ENCODE results near the gene ALLC.

ALLC gene

GRCh38 chr2:3680548-3681345, 22.7 kb downstream of the ALLC start:
- no peak overlapping the region for H3K27ac Mint-ChIP-seq

GRCh38 chr2:3681625-3682024, 23.6 kb downstream of the ALLC start:
- Mint-ChIP-seq H3K9me3 (no peaks in the 10 kb centered on the region), H3K36me3 (no peaks in the 10 kb centered on the region), H3K4me3 (no peak overlapping the region), H3K27ac (no peak overlapping the region), H3K27me3 (peaks cover 4% of the 10 kb centered on the region), H3K4me1 (no peaks in the 10 kb centered on the region)
- CTCF ChIA-PET: no interaction called here
- no peak for DNase-seq

More at GRCh38 chr2:3680548-3681345, 22.7 kb downstream of the ALLC start:
- Mint-ChIP-seq H3K36me3 (no peaks in the 10 kb centered on the region), H3K27me3 (peaks cover 4% of the 10 kb centered on the region), H3K4me1 (no peaks in the 10 kb centered on the region), H3K9me3 (no peaks in the 10 kb centered on the region), H3K4me3 (no peak overlapping the region)
- CTCF ChIA-PET: no interaction called here
- DNase-seq: no peak

- CTCF ChIA-PET: no interaction called here
- Mint-ChIP-seq H3K4me1 (no peaks in the 10 kb centered on the region), H3K27ac (no peak overlapping the region), H3K9me3 (no peaks in the 10 kb centered on the region), H3K27me3 (peaks cover 4% of the 10 kb centered on the region), H3K36me3 (no peaks in the 10 kb centered on the region), H3K4me3 (no peak overlapping the region)
- no peak for DNase-seq
These were observed 24.8 kb downstream of the ALLC start for GRCh38 chr2:3682811-3683210.

GRCh38 chr2:3683748-3684454, 25.9 kb downstream of the ALLC start:
- Mint-ChIP-seq H3K27ac (no peak overlapping the region), H3K4me1 (no peaks in the 10 kb centered on the region), H3K4me3 (no peak overlapping the region), H3K9me3 (no peaks in the 10 kb centered on the region), H3K36me3 (no peaks in the 10 kb centered on the region), H3K27me3 (peaks cover 4% of the 10 kb centered on the region)
- no peak for DNase-seq
- CTCF ChIA-PET: no interaction called here

GRCh38 chr2:3689998-3690748, 32.2 kb downstream of the ALLC start:
- no peaks in the 10 kb centered on the region for H3K36me3 Mint-ChIP-seq
- CTCF ChIA-PET: no interaction called here
- no peak for DNase-seq

GRCh38 chr2:3692375-3692774, 34.4 kb downstream of the ALLC start:
- Mint-ChIP-seq H3K36me3 (no peaks in the 10 kb centered on the region), H3K27me3 (peaks cover 10% of the 10 kb centered on the region), H3K4me3 (no peak overlapping the region), H3K27ac (no peak overlapping the region), H3K9me3 (no peaks in the 10 kb centered on the region), H3K4me1 (no peaks in the 10 kb centered on the region)
- CTCF ChIA-PET: interaction anchor here (1.2 to 2.9 kb wide), 2 partner anchors 35 to 88 kb away, joined by 4 to 14 read pairs; no protein-coding TSS in a partner anchor
- no peak for DNase-seq

More at GRCh38 chr2:3689998-3690748, 32.2 kb downstream of the ALLC start:
- Mint-ChIP-seq H3K27me3 (peaks cover 13% of the 10 kb centered on the region), H3K9me3 (no peaks in the 10 kb centered on the region), H3K4me1 (no peaks in the 10 kb centered on the region), H3K4me3 (no peak overlapping the region), H3K27ac (no peak overlapping the region)

- CTCF ChIA-PET: no interaction called here
- Mint-ChIP-seq H3K36me3 (no peaks in the 10 kb centered on the region), H3K27me3 (peaks cover 10% of the 10 kb centered on the region), H3K9me3 (no peaks in the 10 kb centered on the region), H3K27ac (no peak overlapping the region), H3K4me3 (no peak overlapping the region), H3K4me1 (no peaks in the 10 kb centered on the region)
- DNase-seq: no peak
These were observed 38.5 kb downstream of the ALLC start for GRCh38 chr2:3696545-3696944.

GRCh38 chr2:3701071-3701470, 43.1 kb downstream of the ALLC start:
- Mint-ChIP-seq H3K9me3 (no peaks in the 10 kb centered on the region), H3K27me3 (peaks cover 22% of the 10 kb centered on the region), H3K4me3 (no peak overlapping the region), H3K36me3 (no peaks in the 10 kb centered on the region), H3K27ac (no peak overlapping the region), H3K4me1 (no peaks in the 10 kb centered on the region)
- CTCF ChIA-PET: interaction anchor here (0.7 kb wide), 1 partner anchor 81 kb away, joined by 3 read pairs; no protein-coding TSS in a partner anchor
- no peak for DNase-seq

- Mint-ChIP-seq H3K27me3 (peaks cover 34% of the 10 kb centered on the region), H3K4me3 (no peak within 1 kb of the TSS), H3K27ac (no peak within 1 kb of the TSS), H3K4me1 (no peaks in the 10 kb centered on the region), H3K36me3 (no peaks in the 10 kb centered on the region), H3K9me3 (no peaks in the 10 kb centered on the region)
- CTCF ChIA-PET: interaction anchor here (0.6 kb wide), 1 partner anchor 10 kb away, joined by 3 read pairs; no protein-coding TSS in a partner anchor
- no peak for DNase-seq
These were observed 45.3 kb downstream of the ALLC start, which contains the start of gene DCDC2C for GRCh38 chr2:3703236-3703756. TSS of gene DCDC2C (plus strand) at chr2:3703575. CDS start at chr2:3703752, 177 bp downstream.

- CTCF ChIA-PET: interaction anchor here (0.6 kb wide), 1 partner anchor 10 kb away, joined by 3 read pairs; no protein-coding TSS in a partner anchor
- H3K27me3 Mint-ChIP-seq: peaks cover 34% of the 10 kb centered on the region
- no peaks in the 10 kb centered on the region for H3K9me3 Mint-ChIP-seq
These were observed 45.9 kb downstream of the ALLC start for GRCh38 chr2:3703757-3704355.

GRCh38 chr2:3704692-3705091, 46.7 kb downstream of the ALLC start:
- H3K4me1 Mint-ChIP-seq: no peaks in the 10 kb centered on the region

More at GRCh38 chr2:3703757-3704355, 45.9 kb downstream of the ALLC start:
- Mint-ChIP-seq H3K27ac (no peak overlapping the region), H3K4me1 (no peaks in the 10 kb centered on the region), H3K4me3 (no peak overlapping the region), H3K36me3 (no peaks in the 10 kb centered on the region)
- no peak for DNase-seq

GRCh38 chr2:3705782-3706181, 47.8 kb downstream of the ALLC start:
- Mint-ChIP-seq H3K27me3 (peaks cover 34% of the 10 kb centered on the region), H3K9me3 (no peaks in the 10 kb centered on the region), H3K27ac (no peak overlapping the region), H3K4me3 (no peak overlapping the region), H3K36me3 (no peaks in the 10 kb centered on the region), H3K4me1 (no peaks in the 10 kb centered on the region)
- CTCF ChIA-PET: no interaction called here
- no peak for DNase-seq

More at GRCh38 chr2:3704692-3705091, 46.7 kb downstream of the ALLC start:
- Mint-ChIP-seq H3K27ac (no peak overlapping the region), H3K4me3 (no peak overlapping the region), H3K27me3 (peaks cover 34% of the 10 kb centered on the region), H3K9me3 (no peaks in the 10 kb centered on the region), H3K36me3 (no peaks in the 10 kb centered on the region)
- CTCF ChIA-PET: no interaction called here
- DNase-seq: no peak

GRCh38 chr2:3706892-3707291, 48.9 kb downstream of the ALLC start:
- H3K36me3 Mint-ChIP-seq: no peaks in the 10 kb centered on the region
- DNase-seq: no peak
- no peaks in the 10 kb centered on the region for H3K4me1 Mint-ChIP-seq
- H3K27ac Mint-ChIP-seq: no peak overlapping the region
- CTCF ChIA-PET: no interaction called here
- H3K9me3 Mint-ChIP-seq: no peaks in the 10 kb centered on the region
- H3K27me3 Mint-ChIP-seq: peaks cover 34% of the 10 kb centered on the region
- H3K4me3 Mint-ChIP-seq: no peak overlapping the region

Measured in activated naive CD4-positive, alpha-beta T cell treated with anti-CD3 and anti-CD28 coated beads, Interleukin-2, amount 10 ng/mL, durations not matched to agents 7 days and 5 days (primary cell).